Nephron progenitor cell (in vitro differentiated cells): ENCODE results near the gene BAIAP2L2.
"Not testable (repeated sequence)": the region's sequence is repeated elsewhere in the genome, so short reads cannot be mapped to it uniquely, and the experiment has no call there.

Experiments used
- DNase-seq: peaks from one replicate; pipeline ENCODE4 v3.0.0; 2021
- H3K27ac Mint-ChIP-seq: 2 replicates; pipeline ENCODE4 v1.8.0; 2021; ENCODE audit warnings: mild to moderate bottlenecking, moderate library complexity, mixed read lengths
- H3K27me3 Mint-ChIP-seq: 2 replicates; pipeline ENCODE4 v1.8.0; 2021; ENCODE audit warnings: mild to moderate bottlenecking, low read depth, mixed read lengths; ENCODE audit not compliant: poor library complexity
- H3K36me3 Mint-ChIP-seq: 2 replicates; pipeline ENCODE4 v1.8.0; 2021; ENCODE audit warnings: low read depth, mixed read lengths
- H3K4me1 Mint-ChIP-seq: 2 replicates; pipeline ENCODE4 v1.8.0; 2021; ENCODE audit warnings: mixed read lengths
- H3K4me3 Mint-ChIP-seq: 2 replicates; pipeline ENCODE4 v1.8.0; 2021; ENCODE audit warnings: mild to moderate bottlenecking, moderate library complexity, mixed read lengths
- H3K9me3 Mint-ChIP-seq: 2 replicates; pipeline ENCODE4 v1.8.0; 2021; ENCODE audit warnings: mild to moderate bottlenecking, moderate library complexity, mixed read lengths
- TF ChIP-seq, protein P1 (sequence below): fragments of 200-600 bp; sonication (generic); IDR thresholded peaks from 2 replicates; pipeline ENCODE4 v1.5.0; 2021; ENCODE audit warnings: antibody characterized with exemption

BAIAP2L2 gene

DNA sequence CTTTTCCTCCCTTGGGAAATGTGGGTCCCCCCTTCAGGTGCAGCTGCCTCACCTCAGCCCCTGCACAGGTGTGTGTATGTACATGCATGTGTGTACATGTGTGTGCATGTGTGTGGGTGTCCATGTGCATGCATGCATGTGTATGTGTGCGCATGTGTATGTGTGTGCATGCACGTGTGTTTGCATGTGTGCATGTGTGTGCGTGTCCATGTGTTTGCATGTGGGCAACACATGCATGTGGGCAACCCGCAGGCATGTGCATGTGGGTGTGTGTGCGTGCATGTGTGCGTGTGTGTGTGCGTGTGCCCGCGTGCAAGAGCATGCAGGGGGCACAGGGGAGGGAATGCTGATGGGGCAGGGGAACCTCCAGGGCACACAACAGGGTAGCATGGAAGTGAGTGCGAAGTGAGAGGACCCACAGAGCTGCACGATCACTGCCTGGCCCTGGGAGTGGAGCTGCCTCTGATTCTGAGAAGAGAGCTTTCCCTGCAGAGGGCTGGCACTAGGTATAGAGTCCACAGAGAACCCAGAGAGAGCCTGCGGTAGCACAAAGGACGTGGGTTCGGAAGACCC is 14.6 kb upstream of the BAIAP2L2 start:
- no peak overlapping the region for H3K4me3 Mint-ChIP-seq

GRCh38 chr22:38124236-38124974 is 13.9 kb upstream of the BAIAP2L2 start:
- TF ChIP-seq, protein P1, sequence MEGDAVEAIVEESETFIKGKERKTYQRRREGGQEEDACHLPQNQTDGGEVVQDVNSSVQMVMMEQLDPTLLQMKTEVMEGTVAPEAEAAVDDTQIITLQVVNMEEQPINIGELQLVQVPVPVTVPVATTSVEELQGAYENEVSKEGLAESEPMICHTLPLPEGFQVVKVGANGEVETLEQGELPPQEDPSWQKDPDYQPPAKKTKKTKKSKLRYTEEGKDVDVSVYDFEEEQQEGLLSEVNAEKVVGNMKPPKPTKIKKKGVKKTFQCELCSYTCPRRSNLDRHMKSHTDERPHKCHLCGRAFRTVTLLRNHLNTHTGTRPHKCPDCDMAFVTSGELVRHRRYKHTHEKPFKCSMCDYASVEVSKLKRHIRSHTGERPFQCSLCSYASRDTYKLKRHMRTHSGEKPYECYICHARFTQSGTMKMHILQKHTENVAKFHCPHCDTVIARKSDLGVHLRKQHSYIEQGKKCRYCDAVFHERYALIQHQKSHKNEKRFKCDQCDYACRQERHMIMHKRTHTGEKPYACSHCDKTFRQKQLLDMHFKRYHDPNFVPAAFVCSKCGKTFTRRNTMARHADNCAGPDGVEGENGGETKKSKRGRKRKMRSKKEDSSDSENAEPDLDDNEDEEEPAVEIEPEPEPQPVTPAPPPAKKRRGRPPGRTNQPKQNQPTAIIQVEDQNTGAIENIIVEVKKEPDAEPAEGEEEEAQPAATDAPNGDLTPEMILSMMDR: no peak
- H3K27ac Mint-ChIP-seq: peak overlapping the region; percentile 15
- H3K4me1 Mint-ChIP-seq: peaks cover 18% of the 10 kb centered on the region
- H3K27me3 Mint-ChIP-seq: no peaks in the 10 kb centered on the region
- H3K9me3 Mint-ChIP-seq: no peaks in the 10 kb centered on the region
- H3K36me3 Mint-ChIP-seq: no peaks in the 10 kb centered on the region
- no peak overlapping the region for H3K4me3 Mint-ChIP-seq
- no peak for DNase-seq

More for the DNA sequence above, 14.6 kb upstream of the BAIAP2L2 start:
- Mint-ChIP-seq H3K27ac (no peak overlapping the region), H3K9me3 (no peaks in the 10 kb centered on the region), H3K36me3 (no peaks in the 10 kb centered on the region), H3K27me3 (no peaks in the 10 kb centered on the region), H3K4me1 (peaks cover 18% of the 10 kb centered on the region)
- TF ChIP-seq, protein P1: no peak
- no peak for DNase-seq

DNA sequence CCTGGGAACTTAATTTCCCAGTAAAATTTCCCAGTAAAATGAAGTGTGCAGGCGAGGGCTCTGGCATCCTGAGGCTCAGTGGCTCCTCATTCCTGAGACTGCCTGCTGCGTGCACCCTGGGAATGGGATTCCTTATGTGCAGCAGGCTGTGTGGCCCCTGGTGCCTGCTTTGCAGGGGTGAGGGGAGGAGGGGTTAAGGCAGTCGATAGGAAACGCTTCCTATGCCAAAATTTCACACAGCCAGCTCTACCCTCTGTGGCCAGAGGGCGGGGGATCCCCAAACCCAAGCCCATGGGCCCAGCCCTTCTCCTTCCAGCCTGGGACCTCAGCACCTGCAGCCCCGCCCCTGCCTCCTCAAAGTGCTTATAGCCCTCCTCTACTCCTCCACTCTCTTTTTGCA is 12.1 kb upstream of the BAIAP2L2 start:
- Mint-ChIP-seq H3K4me1 (peaks cover 18% of the 10 kb centered on the region), H3K36me3 (no peaks in the 10 kb centered on the region), H3K27me3 (no peaks in the 10 kb centered on the region), H3K4me3 (no peak overlapping the region), H3K27ac (no peak overlapping the region), H3K9me3 (no peaks in the 10 kb centered on the region)
- TF ChIP-seq, protein P1: no peak
- no peak for DNase-seq

- H3K27me3 Mint-ChIP-seq: no peaks in the 10 kb centered on the region
- no peak overlapping the region for H3K27ac Mint-ChIP-seq
- peaks cover 6% of the 10 kb centered on the region for H3K4me1 Mint-ChIP-seq
- H3K9me3 Mint-ChIP-seq: no peaks in the 10 kb centered on the region
- no peak overlapping the region for H3K4me3 Mint-ChIP-seq
- no peak for DNase-seq
- no peaks in the 10 kb centered on the region for H3K36me3 Mint-ChIP-seq
- TF ChIP-seq, protein P1: no peak
Measured at GRCh38 chr22:38120359-38121110, 10.1 kb upstream of the BAIAP2L2 start.

GRCh38 chr22:38118747-38119146 is 8.3 kb upstream of the BAIAP2L2 start:
- not testable (repeated sequence) for H3K4me3 Mint-ChIP-seq, H3K27me3 Mint-ChIP-seq, H3K9me3 Mint-ChIP-seq, H3K4me1 Mint-ChIP-seq, H3K27ac Mint-ChIP-seq, H3K36me3 Mint-ChIP-seq, DNase-seq

DNA sequence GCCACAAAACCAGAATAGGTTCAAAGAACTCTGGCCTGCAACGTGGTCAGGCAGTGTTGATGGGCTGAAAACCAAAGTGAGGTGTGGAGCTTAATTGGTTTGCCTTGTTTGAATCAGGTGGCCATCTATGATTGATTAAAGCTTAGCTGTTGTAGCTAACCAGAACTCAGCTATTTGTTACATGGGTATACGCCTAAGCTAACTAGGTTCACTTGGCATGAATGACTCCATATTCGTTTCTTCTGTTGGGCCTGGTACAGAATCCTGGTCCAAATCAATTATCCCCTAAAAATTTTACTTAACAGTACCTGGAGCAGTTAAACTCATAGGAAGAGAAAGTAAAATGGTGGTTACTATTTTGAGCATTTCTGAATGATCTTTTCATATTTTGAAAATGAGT is 7.7 kb upstream of the BAIAP2L2 start:
- no peak for DNase-seq
- H3K27ac Mint-ChIP-seq: no peak overlapping the region
- H3K4me3 Mint-ChIP-seq: no peak overlapping the region
- H3K27me3 Mint-ChIP-seq: no peaks in the 10 kb centered on the region
- TF ChIP-seq, protein P1: no peak
- no peaks in the 10 kb centered on the region for H3K9me3 Mint-ChIP-seq
- no peaks in the 10 kb centered on the region for H3K36me3 Mint-ChIP-seq
- H3K4me1 Mint-ChIP-seq: peaks cover 5% of the 10 kb centered on the region

DNA sequence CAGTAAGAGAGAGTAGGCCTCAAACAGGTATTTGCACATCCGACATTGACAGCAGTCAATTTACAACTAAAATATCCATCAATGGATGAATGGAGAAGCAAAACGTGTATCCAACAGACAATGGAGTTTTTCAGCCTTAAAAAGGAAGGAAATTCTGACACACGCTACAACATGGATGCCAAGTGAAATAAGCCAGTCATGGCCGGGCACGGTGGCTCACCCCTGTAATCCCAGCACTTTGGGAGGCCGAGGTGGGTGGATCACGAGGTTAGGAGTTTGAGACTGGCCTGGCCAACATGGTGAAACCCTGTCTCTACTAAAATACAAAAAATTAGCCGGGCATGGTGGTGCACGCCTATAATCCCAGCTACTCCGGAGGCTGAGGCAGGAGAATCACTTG is 7.1 kb upstream of the BAIAP2L2 start:
- H3K27ac Mint-ChIP-seq, H3K4me3 Mint-ChIP-seq, H3K36me3 Mint-ChIP-seq, DNase-seq, H3K27me3 Mint-ChIP-seq, H3K4me1 Mint-ChIP-seq, H3K9me3 Mint-ChIP-seq: not testable (repeated sequence)
